Mucosa of descending colon (tissue), 3 donors: ENCODE measurements around the gene SACM1L. TPM values are rescaled to one million over a fixed set of nuclear protein-coding genes. Genes with fewer than 3 reads are reported as not detected.
A peak's percentile ranks its signal among the peaks of the same experiment; 100 is the strongest.

Source experiments
- ATAC-seq: fragments of 200-7000 bp; cut with Tn5 transposase; one replicate; pipeline ENCODE4 v1.9.1; 2020; ENCODE audit warnings: mild to moderate bottlenecking, moderate library complexity
- DNase-seq, 3 donors: peaks; one replicate each; pipeline ENCODE4 v3.0.0-alpha.2; 2020
- H3K36me3 ChIP-seq: fragments of 200-600 bp; one replicate; pipeline ENCODE4 v1.8.0; 2021; ENCODE audit warnings: low read depth, mild to moderate bottlenecking
- H3K4me1 ChIP-seq: fragments of 200-600 bp; one replicate; pipeline ENCODE4 v1.8.0; 2021; ENCODE audit warnings: low read depth, mild to moderate bottlenecking
- H3K4me3 ChIP-seq: fragments of 200-600 bp; one replicate; pipeline ENCODE4 v1.8.0; 2021; ENCODE audit warnings: mild to moderate bottlenecking
- H3K9me3 ChIP-seq: fragments of 200-600 bp; one replicate; pipeline ENCODE4 v1.8.0; 2021; ENCODE audit warnings: mild to moderate bottlenecking
- intact Hi-C, 2 donors: fragments of 100-400 bp; cut with DNase I in 1 of 2; cut with micrococcal nuclease in 1 of 2; formaldehyde crosslinking; loops; one replicate each; pipeline versions ENCODE4 v1.11.0 to v1.11.1; 2022; cut with DNase I, micrococcal nuclease
- total RNA-seq, 3 donors: library from RNA; stranded (reverse); fragmentation: NEBNext Ultra II Directional in 2 of 3; extraction: Animal tissue kit (Norgen Biotek cat#: 25700) in 2 of 3; gene quantifications; one replicate each; pipeline versions ENCODE4 v1.2.1 to v1.2.4, GENCODE V29; 2021 to 2023
- TF ChIP-seq, protein P1 (sequence below): fragments of 200-600 bp; IDR thresholded peaks from one replicate; pipeline ENCODE4 v1.8.0; 2022; ENCODE audit warnings: antibody characterized with exemption, mild to moderate bottlenecking
- donor health status: DM: no; HTN: no; CAD: no; lungs with moderate emphysema.
- donor health status: DM: no; HTN: no; CAD: no.
- donor health status: DM: no; HTN: yes; CAD: no.

Gene SACM1L
- total RNA-seq, 3 donors from 2014 or later = 54.1 to 62.6 (median 57.2) TPM

DNA sequence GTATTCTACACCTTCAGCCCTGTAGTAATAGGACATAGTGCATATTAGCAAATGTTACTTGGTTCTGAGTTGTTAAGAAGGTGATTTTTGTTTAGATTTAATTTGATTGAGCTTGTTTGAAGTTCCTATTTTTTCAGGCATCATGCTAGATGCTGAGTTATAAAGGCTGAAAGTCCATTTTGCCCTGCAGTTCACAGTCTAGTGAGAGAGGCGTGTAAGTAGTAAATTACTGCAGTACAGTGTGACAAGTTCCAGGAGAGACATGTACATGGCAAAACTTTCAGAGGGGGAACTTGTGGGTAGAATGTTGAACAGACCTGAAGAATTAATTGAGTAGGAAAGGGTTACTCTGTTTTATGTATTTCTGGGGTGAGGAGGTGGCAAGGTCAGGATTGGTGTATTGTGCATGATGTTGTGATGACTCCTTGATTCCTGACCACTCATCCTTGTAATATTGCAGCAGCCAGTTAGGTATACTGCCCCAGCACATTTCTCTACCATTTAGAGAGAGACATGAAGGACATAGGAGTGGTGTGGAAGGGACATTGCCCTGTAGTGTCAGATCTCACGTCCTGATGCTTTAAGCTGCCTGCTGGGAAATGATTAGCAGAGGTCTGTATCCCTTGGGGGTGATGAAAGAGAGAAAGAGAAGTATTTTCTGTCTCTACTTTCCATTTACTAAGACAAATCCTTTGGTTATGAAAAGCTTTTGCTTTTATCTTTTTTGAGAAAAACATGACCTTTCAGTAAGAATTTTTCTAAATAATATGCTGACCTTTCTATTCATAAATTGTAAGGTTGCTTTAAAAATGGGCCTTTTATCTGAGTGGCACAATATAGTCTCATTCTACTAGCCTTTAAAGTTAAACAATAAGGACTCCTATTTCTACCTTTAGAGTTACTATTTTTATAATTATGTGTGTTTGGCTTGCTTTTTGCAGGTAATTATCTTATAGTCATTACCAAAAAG, 16.9 kb downstream of the SACM1L start:
- ATAC-seq = peak; percentile 36
- DNase-seq = no peak
- intact Hi-C loops = no loop called here
- no peaks in the 10 kb centered on the region for H3K36me3 ChIP-seq
- TF ChIP-seq, protein P1, sequence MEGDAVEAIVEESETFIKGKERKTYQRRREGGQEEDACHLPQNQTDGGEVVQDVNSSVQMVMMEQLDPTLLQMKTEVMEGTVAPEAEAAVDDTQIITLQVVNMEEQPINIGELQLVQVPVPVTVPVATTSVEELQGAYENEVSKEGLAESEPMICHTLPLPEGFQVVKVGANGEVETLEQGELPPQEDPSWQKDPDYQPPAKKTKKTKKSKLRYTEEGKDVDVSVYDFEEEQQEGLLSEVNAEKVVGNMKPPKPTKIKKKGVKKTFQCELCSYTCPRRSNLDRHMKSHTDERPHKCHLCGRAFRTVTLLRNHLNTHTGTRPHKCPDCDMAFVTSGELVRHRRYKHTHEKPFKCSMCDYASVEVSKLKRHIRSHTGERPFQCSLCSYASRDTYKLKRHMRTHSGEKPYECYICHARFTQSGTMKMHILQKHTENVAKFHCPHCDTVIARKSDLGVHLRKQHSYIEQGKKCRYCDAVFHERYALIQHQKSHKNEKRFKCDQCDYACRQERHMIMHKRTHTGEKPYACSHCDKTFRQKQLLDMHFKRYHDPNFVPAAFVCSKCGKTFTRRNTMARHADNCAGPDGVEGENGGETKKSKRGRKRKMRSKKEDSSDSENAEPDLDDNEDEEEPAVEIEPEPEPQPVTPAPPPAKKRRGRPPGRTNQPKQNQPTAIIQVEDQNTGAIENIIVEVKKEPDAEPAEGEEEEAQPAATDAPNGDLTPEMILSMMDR = no peak
- no peaks in the 10 kb centered on the region for H3K9me3 ChIP-seq
- H3K4me1 ChIP-seq = no peaks in the 10 kb centered on the region
- no peak overlapping the region for H3K4me3 ChIP-seq

DNA sequence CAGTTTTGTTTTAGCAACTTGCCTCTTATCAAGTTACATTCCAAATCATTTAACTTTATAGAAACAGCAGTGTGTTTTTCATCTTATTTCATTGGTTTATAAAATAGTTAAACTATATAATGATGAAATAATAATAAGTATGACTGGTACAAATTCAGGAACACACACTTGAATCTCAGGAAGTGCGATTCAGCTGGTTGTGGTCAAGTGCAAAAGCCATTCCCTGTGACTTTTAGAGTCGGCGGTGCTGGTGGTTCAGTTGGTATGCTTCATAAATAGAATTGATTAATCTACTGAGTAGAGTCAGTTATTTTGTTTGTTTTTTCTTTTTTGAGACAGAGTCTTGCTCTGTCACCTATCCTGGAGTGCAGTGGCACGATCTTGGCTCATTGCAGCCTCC, 22.7 kb downstream of the SACM1L start:
- DNase-seq = no peak
- Histone ChIP-seq H3K4me3 (no peak overlapping the region), H3K9me3 (no peaks in the 10 kb centered on the region), H3K36me3 (no peaks in the 10 kb centered on the region), H3K4me1 (no peaks in the 10 kb centered on the region)
- no peak for ATAC-seq
- intact Hi-C loops = no loop called here
- TF ChIP-seq, protein P1 = no peak

DNA sequence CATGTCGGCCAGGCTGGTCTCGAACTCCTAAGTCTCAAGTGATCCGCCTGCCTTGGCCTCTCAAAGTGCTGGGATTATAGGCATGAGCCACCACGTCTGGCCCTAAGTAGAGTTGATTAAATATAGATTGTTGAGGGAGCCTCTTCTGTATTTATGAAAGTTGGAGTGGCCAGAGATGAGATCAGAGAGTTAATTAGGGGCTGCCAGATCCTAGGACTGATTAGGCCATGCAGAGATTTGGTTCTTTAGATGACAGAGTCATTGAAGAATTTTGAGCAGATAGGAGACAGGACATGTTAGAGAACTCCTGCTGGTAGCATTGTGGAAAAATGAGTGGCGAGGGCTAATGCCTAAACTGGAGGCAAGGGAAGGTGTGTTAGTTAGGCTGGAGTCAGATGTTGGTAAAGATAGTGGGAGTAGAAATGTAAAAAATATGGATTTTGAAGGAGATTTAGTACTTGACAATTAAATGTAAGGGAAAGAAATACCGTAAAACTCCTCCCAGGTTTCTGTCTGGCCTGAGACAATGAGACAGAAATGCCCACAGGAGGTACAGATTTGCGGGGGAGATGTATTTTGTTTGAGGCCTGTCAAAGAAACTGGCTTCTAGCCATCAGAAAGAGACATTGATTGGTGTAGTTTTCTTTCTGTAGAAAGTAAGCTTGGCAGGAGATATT, 23.4 kb downstream of the SACM1L start:
- intact Hi-C loops = no loop called here
- Histone ChIP-seq H3K4me1 (no peaks in the 10 kb centered on the region), H3K36me3 (no peaks in the 10 kb centered on the region), H3K4me3 (no peak overlapping the region), H3K9me3 (no peaks in the 10 kb centered on the region)
- DNase-seq (no peak), ATAC-seq (no peak)
- TF ChIP-seq, protein P1 = no peak

DNA sequence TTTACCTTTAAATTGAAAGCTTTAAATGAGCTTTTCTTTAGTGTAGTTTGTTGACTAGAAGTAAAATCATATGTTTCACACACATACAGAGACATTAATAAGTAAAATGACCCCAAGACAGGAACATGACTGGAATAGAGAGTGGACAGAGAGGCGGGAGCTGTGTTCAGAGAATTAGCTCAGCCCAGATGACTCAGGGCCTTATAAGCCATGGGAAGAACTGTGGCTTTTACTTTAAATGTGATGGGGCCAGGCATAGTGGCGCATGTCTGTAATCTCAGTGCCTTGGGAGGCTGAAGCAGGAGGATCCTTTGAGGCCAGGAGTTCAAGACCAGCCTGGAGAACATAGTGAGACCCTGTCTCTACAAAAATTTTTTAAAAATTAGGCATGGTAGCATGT, 26.7 kb downstream of the SACM1L start:
- intact Hi-C loops = no loop called here
- H3K4me3 ChIP-seq = no peak overlapping the region

DNA sequence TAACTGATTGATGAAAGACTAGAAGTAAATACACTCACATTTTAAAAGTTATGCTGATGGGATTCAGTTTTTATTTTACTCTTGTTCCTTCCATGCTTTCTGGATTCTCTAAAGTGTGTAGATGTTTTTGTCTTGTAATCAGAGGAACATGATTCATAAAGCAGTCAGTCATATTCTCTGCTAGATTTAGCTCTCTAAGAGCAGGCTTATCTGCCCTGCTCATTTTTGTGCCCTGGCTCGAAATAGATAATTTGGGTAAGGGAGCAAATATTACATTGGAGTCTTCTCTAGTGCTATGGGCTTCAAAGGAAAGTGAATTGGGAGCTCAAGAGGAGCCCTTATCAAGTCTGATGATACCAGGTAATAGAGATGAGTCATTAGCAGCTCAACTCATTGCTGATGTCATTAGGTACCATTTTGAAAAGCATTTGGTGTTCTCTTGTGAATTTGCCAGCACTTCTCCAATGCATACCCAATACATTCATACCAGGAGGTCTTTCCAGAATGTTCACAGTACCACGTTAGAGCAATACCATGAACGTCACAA, 27.7 kb downstream of the SACM1L start:
- Histone ChIP-seq H3K36me3 (no peaks in the 10 kb centered on the region), H3K4me1 (no peaks in the 10 kb centered on the region), H3K4me3 (no peak overlapping the region), H3K9me3 (no peaks in the 10 kb centered on the region)
- DNase-seq (no peak), ATAC-seq (no peak)
- intact Hi-C loops = no loop called here
- TF ChIP-seq, protein P1 = no peak

More for the DNA sequence above, 26.7 kb downstream of the SACM1L start:
- no peaks in the 10 kb centered on the region for H3K4me1 ChIP-seq
- DNase-seq = no peak
- TF ChIP-seq, protein P1 = no peak
- no peaks in the 10 kb centered on the region for H3K36me3 ChIP-seq
- no peaks in the 10 kb centered on the region for H3K9me3 ChIP-seq
- no peak for ATAC-seq
